ENCODE measurements around the gene MFF. TPM values are rescaled to one million over a fixed set of nuclear protein-coding genes. Genes with fewer than 3 reads are reported as not detected.

Gene MFF
- total and polyA plus RNA-seq, 2 of the 8 experiments (the other 6 are each of a cell fraction or from before 2014, with no cell fraction given), result 36.2 to 86.8 TPM

- TF ChIP-seq CHD7 (IDR thresholded peaks at IDR 0.05; ENCODE audit: insufficient replicate concordance, low read length) (no peak), USF2 (IDR thresholded peaks at IDR 0.05; ENCODE audit: low read length) (no peak), FOSL1 (IDR thresholded peaks at IDR 0.05; ENCODE audit: insufficient read depth, low read depth, low read length) (no peak), CHD2 (IDR thresholded peaks at IDR 0.05; ENCODE audit: low read length) (no peak), CBX8 (IDR thresholded peaks at IDR 0.05; ENCODE audit: borderline replicate concordance, low read depth, low read length) (no peak), HDAC2 (IDR thresholded peaks at IDR 0.05; ENCODE audit: borderline replicate concordance in 1 of 2, low read depth in 2 of 2, low read length in 2 of 2) (no peak), NRF1 (IDR thresholded peaks at IDR 0.05; ENCODE audit: low read depth, low read length) (no peak)
Observed at GRCh38 chr2:227376656-227377396, 51.8 kb downstream of the MFF start (continued).

Data from H1 (cell line).